GM18873 (cell line): ENCODE measurements around the gene TMOD3.
"Not testable (repeated sequence)": the region's sequence is repeated elsewhere in the genome, so short reads cannot be mapped to it uniquely, and the experiment has no call there.

Experiments used
- ATAC-seq: cut with Tn5 transposase; IDR thresholded peaks from one replicate; pipeline ENCODE4 v1.9.1; 2021; ENCODE audit warnings: mild to moderate bottlenecking, moderate library complexity, moderate number of reproducible peaks; ENCODE audit not compliant: unreplicated experiment, low FRiP score

The TMOD3 gene

DNA sequence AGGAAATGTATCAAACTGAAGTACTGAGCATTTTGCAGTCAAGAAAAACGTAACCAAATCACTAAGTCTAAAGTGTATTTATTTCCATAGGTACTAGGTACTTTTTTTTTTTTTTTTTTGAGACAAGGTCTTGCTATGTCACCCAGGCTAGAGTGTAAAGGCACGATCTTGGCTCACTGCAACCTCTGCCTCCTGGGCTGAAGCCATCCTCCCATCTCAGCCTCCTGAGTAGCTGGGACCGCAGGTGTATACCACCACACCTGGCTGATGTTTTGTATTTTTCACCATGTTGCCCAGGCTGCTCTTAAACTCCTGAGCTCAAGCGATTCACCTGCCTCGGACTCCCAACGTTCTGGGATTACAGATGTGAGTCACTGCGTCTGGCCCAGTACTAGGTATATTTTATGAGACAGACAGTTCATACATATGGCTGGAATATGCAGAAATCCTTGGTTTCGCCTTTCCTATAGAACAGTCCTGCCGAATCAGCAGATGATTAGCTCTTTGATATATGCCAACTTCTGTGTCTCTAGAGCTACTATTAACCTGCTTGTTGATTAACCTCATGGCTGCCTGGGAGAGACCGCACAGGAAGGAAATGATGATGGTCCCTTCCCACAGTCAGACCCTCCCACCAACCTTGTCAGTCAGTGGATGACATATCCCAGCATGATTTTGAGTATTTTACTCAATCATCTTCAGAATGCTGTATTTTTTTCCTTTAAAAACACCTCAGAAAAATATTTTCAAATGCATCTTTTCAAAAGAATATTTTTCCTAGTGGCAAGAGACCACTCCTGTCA, 32.3 kb downstream of the TMOD3 start:
- no peak for ATAC-seq

DNA sequence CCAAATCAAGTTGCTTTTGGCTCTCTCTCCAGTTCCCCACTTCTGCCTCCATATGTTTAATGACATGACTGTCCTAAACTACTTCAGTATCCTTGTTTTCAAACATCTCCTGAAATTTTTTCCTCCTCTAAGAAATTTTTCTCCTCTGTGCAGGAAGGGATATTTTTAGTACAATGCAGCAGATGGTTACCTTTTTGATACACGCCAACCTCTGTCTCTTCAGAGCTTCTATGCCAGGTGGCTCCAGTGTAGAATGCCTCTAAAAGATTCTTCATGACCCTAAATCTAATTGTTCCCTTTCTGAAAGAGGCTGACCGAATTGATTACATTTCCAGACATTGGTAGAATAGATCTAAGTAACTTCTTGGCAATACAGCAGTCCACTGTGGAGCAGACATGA, 33.7 kb downstream of the TMOD3 start:
- no peak for ATAC-seq

DNA sequence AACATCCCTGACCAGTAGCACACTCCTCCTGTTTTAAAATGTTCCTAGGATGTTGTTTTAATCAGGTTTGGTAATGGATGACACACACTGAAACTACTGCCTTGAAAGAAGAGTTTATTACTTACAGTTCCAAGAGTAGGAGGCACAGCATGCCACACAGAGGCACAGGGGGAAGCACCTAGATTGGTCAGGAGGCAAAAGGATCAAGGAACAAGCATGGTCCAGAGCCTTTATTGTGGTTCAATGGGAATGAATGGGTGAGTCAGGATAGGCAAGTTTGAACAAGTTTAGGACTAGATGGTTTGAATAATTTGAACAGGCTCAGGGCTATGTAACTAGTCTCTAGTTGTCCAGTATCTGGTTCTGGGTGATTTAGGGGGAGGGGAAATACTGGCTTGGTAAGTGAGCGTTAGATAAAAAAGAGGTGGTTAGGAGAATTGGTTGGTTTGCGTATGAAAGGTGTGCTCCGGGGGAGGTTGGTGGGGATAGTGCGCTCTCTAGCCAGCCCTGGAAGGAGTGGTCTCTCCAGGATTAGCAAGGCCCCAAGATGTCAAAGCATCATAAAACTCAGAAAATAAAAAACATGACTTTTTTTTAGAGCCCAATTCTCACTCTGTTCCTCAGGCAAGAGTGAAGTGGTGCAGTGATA, 35.1 kb downstream of the TMOD3 start:
- no peak for ATAC-seq

DNA sequence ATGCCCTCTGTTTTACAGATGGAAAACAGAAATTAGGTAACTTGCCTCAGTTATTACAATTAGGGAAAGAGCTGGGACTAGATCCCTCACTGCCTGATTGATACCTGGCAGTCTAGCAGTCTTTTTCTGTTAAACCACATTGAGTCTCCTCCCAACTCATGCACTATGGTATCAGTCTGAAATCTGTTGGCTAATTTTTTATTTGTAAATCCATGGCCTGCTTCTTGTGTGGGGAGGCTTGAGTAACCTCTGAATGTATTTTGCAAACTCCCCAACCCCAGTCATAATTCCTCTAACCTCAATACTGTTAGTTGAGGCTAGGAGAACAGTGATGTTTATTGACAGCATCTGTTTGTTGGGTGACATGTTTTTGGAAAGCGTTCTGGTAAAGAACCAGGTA, 35.9 kb downstream of the TMOD3 start:
- no peak for ATAC-seq

DNA sequence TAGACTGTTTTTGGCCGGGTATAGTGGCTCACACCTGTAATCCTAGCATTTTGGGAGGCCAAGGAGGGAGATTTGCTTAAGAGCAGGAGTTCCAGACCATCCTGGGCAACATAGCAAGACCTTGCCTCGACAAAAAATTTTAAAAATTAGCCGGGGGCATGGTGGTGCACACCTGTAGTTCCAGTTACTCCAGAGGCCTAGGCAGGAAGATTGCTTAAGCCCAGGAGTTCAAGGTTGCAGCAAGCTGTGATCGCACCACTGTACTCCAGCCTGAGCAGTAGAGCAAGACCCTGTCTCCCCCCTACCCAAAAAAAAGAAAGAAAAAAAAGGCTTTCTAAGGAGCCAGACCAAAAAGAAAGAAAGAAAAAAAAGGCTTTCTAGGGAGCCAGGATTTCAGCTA, 36.7 kb downstream of the TMOD3 start:
- no peak for ATAC-seq

DNA sequence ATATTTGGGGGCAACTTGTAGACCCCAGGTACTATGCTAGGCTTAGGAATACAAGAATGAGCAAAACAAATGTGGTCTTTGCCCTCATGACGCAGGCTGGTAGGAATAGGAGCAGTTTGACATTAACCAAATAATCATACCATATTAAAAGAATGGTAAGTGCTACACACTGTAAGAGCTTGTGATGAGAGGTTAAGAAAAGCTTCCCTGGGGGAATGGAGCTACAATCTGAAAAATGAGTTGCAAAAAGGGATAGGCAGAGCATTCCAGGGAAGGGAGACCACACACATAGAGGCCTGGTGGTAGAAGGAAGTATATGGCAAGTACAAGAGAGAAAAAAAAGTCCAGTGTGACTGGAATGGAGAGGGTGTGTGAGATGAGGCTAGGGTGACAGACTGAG, 37.3 kb downstream of the TMOD3 start:
- ATAC-seq: no peak

DNA sequence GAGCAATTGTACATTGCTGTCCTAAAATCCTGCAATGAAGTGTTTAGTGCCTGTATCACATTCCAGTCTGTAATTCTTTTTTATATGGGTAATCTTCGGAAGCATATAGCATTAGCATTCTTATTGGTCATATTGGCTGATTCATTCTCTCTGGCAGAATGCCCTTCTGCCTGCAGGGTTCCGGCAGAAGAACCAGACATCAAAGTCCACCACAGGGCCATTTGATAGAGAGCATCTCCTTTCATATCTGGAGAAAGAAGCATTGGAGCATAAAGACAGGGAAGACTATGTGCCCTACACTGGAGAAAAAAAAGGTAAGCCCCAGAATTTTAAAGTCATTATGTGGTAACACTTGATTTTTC, 39.6 kb downstream of the TMOD3 start:
- no peak for ATAC-seq

DNA sequence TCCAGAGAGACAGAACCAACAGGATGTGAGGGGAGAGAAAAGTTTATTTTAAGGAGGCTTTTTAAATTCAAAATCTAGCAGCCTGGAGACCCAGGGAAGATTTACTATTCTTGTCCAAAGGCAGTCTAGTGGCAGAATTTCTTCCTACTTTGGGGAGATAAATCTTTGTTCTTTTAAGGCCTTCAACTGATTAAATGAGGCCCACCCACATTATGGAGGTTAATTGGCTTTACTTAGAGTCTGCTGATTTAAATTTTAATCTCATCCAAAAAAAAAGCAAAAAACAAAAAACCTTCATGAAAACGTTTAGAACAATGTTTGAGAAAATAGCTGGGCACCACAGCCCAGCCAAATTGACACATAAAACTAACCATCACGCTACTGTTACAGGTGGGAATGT, 41.3 kb downstream of the TMOD3 start:
- ATAC-seq: no peak

DNA sequence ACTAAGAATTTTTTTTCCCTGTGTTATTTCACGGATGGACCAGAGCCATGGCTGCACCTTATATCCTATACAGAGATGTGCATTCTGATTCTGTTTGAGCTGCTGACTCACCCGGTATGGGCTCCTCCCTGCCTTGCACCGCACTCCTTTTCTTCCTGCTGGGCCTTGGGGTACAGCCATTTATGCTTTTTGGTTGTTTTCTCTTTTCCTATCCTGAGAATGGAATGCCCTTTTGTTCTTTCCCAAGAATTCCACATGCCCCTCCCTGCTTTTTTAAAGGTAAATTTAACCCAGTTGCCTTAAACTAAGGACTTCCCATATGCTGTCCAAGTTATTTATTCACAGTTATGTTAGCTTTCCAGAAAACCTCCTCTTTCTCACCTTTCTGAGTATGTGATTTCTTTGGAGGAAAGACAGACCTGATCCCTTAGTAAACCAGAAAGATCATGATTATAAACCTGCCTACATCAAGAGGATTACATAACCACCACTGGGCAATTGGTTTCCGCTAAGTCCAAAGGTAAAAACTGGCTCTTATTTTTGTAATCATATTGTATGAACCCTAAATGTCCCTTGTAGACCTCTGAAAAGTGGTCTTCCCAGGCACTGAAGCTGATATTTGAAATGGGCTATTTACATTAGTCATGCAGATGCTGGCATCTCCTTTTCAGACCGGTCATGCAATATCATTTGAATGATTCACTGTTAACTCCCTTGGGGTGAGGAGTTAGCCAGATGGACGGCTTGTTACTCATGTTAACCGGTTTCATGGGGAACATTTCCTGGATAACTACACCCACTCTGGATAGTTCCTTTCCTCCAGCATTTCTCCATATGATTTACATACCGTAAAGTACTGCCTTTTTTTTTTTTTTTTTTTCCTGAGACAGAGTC, 45.5 kb downstream of the TMOD3 start:
- no peak for ATAC-seq

DNA sequence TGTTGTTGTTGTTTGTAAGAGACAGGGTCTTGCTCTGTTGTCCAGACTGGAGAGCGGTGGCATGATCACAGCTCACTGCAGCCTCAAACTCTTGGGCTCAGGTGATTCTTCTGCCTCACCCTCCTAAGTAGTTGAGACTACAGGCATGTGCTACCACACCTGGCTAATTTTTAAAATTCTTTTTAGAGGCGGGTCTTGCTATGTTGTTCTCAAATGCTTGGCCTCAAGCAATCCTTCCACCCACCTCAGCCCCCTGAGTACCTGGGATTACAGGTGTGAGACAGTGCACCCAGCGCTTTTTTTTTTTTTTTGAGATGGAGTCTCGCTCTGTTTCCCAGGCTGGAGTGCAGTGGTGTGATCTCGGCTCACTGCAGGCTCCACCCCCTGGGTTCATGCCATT, 46.7 kb downstream of the TMOD3 start:
- no peak for ATAC-seq

DNA sequence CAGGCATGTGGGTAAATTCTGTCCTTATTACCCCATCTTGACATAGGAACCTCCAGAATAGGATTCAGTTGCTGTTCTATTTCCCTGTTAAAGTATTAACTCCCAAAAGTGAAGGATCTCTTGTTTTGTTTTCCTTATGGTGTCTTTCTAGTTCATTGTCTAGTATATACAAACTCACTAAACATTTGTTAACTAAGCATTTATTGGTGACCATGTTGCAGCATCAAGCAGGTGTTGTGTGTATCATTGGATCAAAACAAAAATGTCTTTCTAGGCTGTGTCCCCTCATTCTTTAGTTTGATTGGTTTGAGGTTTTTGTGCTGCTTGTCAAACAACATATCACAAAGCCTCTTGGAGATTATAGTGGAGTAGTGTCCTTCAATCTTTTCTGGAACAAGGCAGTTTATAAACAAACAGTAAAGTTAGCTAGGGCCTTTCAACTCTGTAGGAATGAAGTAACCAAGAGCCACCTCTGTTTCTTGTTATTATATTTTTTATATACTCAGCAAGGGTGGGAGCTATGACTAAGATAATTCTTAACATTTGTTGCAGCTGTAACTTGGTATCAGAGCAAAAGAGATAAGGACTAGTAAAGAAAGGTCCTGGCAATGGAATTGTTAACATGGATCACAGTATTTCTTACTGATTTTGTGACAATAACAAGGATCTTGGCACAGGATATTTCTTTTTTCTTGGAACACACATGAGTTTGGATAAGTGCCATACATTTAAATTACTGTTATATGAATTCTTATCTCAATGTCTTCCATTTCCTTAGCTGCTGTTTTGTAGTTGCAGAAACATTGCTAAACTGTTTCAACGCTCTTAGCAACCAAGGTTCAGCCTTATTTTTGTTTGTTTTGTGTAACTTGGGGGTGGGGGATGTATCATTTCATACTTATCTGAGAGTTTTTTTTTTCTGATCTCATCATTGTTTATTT, 49.3 kb downstream of the TMOD3 start:
- no peak for ATAC-seq

DNA sequence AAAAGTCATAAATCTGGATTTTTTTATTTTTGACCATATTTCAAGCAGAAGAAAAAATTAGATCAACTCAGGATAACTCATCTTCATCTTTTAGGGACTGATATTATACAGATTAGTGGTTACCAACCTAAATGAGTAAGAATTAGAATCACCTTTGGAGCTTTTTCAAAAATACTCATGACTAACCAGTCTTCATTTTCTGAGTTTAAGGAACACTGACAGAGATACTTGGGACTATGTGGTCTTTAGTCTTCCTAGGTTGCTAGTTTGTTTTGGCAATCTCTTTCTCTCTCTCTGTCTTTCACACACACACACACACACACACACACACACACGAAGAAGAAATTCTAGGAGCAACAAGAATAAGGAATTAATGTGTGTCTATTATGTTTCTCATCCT, 50.1 kb downstream of the TMOD3 start:
- no peak for ATAC-seq

DNA sequence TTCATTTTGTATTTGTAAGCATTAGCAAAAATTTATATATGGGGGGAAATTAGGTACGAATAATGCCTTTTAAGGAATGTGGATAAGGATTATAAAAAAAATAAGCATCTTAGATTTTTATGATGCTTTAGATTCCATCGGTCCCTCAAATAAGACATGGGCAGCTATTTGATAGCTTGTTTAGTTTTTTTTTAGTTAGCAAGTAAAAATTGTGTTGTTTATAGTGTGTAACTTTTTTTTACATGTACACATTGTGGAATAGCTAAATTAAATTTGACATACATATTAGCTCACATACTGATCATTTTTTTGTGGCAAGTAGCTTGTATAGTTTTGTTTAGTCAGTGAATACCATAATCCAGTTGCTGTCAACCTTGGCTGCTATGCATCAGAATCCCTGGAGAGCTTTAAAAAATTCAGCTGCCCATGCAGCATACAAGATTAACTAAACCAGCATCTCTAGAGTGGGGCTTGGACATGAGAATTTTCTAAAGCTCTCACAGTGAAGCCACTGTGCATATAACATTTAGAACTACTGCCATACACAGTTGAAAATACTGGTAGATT, 53.9 kb downstream of the TMOD3 start:
- ATAC-seq: no peak

DNA sequence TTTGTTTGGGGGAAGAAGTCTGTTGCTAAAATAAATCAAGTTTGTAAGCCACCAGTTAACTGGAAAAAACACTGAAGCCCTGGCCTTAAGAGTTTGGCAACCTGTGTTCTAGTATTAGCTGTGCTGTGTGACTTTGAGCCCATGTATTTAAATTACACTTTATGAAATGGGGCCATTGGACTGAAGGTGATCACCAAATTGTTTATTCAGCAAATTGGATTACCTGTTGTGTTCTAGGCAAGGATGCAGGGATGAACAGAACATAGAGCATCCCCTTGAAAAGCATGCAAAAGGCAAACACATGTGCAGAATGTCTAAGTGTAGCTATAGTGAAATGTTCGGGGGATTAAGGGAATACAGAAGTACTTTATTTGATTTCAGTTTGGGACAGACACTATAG, 54.6 kb downstream of the TMOD3 start:
- ATAC-seq: no peak

DNA sequence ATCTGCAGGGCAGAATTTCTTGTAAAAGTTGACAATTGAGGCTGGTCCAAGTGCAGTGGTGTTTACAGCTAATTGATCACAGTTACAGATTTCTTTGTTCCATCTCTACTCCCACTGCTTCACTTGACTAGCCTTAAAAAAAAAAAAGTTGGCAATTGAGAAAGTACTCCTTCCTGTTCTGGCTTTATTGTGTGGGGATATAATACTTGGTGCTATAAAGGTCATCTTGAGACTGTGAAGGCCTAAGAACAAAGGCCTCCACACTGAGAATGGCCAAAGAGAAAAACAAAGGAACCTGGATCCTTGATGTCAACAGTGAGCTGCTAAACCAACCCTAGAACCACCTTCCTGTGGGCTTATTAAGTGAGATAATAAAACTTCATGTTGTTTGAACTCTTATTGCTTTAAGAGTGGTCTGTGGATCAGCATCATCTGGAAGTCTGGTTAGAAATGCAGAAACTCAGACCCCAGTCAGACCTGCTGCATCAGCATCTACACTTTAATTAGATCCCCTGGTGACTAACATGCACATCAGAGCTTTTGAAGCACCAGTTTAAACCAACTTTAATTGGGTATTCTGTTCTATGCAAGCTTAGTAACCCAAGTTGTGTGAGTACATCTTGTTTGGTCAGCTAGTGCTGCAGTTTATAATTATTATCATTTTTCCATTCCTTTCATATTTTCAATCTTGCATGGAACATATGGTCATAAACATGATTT, 55.2 kb downstream of the TMOD3 start:
- ATAC-seq: no peak

DNA sequence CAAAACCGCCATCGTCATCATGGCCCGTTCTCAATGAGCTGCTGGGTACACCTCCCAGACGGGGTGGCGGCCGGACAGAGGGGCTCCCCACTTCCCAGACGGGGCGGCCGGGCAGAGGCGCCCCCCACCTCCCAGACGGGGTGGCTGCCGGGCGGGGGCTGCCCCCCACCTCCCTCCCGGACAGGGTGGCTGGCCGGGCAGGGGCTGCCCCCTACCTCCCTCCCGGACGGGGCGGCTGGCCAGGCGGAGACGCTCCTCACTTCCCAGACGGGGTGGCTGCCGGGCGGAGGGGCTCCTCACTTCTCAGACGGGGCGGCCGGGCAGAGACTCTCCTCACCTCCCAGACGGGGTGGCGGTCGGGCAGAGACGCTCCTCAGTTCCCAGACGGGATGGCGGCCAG, 56.3 kb downstream of the TMOD3 start:
- not testable (repeated sequence) for ATAC-seq

DNA sequence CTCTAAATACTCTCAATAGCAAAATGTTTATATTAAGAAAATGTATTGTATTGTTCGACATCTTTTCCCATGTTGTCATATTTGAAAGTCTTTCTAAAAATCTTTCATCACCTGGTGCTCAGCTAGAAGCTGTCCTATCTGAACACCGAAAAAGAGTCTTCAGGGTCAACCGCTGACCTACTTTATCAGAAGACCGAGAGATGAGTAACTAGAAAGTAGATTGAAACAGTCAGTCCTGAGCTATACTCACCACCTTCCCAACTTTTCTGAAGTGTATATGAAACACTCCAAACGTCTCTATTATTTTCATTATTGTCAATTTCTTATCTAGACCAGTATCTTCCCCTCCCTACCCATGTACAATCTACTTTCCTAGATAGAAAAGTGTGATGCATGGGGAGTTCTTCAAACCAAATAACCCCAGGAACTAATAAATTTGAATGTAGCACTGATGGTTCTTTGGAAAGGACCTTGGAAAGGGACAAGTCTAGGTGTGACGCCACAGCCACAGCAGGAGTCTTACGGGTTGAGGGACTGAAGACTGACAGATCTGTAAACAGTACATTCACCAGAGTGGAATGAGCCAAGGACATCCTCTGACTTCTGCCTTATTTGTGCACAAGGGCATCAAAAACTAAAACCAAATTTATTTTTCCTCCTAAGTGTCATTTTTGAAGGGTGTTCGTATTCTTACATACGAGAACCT, 58.6 kb downstream of the TMOD3 start:
- no peak for ATAC-seq

DNA sequence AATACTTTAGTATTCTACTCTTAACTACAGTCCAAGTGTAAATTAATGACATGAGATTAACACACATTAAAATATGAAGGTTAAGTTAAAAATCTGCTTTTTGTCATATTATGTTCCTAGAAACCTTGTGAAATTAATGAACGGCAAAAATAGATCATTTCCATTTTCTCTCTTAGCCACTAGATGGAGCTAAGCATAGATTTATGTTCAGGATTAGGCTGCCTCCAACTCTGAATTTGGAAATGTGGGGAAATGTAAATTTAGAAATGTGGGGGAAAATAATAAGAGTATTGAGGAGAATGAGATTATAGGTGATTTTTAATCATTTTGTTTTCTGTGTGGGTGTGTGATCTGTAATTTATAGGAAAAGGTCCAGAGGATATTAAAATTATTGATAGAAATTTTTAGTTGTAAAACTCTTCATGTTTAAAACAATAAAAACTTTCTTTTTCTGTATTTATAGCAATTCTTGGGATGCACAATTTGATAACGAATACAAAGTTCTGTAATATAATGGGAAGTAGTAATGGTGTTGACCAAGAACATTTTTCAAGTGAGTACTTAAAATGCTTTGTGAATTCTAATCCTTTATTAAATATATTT, 59.2 kb downstream of the TMOD3 start:
- no peak for ATAC-seq
